ENCODE data around the gene OSBPL5.

OSBPL5 gene

DNA sequence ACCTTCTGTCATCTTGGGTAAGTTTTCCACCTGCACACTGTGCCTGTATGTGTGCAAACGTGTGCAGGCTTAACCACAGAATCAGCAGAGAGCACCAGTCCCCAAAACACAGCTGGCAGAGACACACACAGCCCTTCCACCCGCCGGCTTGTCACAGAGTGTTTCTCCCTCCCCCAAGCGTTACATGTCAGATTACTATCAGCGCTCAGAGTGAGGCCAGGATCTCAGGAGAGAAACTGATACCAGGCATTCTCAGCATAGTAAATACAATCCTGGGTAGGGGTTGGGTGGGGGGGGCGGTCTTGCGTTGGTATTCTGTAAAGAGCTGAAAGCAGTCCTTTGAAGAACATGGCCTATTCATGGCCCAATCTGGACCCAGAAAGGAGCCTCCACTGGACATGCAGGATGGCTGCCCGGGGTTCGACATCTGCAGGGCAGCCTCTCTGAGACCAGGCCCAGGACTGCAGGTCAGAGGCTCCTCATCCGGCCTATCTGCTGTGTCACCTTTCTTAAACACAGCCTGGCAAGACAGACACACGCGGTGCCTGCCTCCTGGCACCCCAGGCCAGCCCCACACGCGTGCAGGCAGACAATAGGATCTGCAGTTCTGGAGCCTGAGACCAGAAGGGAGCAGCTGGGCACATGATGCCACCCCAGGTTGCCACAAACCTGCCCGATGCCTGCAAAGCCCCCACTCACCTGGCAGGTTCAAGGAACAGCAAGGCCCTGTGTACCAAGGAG lies 1.7 kb downstream of the OSBPL5 start:
- Histone ChIP-seq H2BK12ac (ENCODE audit: low read length in 2 of 2) (peak overlapping the region in 1 of 2 experiments; percentile 43), H3K9me3 (ENCODE audit: control insufficient read depth, low read length) (no peaks in the 10 kb centered on the region), H3K4ac (ENCODE audit: low read depth in 1 of 2, low read length in 2 of 2) (peak overlapping the region in 1 of 2 experiments; percentile 41), H3K4me3 (ENCODE audit: insufficient read depth in 1 of 2, low read depth in 1 of 2, low read length in 2 of 2) (peak overlapping the region in 1 of 2 experiments; percentile 98), H2AK5ac (ENCODE audit: low read length, severe bottlenecking) (no peak overlapping the region), H2BK15ac (ENCODE audit: low read depth, poor library complexity, severe bottlenecking) (no peak overlapping the region), H2BK5ac (ENCODE audit: low read depth, low read length, poor library complexity, severe bottlenecking) (no peak overlapping the region), H2AFZ (ENCODE audit: low read depth, low read length) (no peak overlapping the region), H4K91ac (ENCODE audit: low read length) (no peak overlapping the region), H3K23ac (ENCODE audit: low read length in 2 of 2) (peak overlapping the region in 1 of 2 experiments; percentile 92), H3K4me2 (ENCODE audit: low read length, poor library complexity, severe bottlenecking) (peak overlapping the region; percentile 92), H4K8ac (ENCODE audit: low read length) (no peak overlapping the region), H3K9ac (ENCODE audit: low read length) (peak overlapping the region; percentile 88), H3K14ac (ENCODE audit: low read length in 2 of 2) (peak overlapping the region in 1 of 2 experiments; percentile 85), H3K27me3 (ENCODE audit: control insufficient read depth in 1 of 2, insufficient read depth in 1 of 2, low read length in 2 of 2) (peaks cover 4 to 17% of the 10 kb centered on the region in 2 experiments), H3K79me1 (replicated peaks; ENCODE audit: low read length, poor library complexity, severe bottlenecking) (peaks cover 34% of the 10 kb centered on the region), H3K4me1 (ENCODE audit: control insufficient read depth, insufficient read depth, low read depth, low read length) (peaks cover 49% of the 10 kb centered on the region), H2BK120ac (ENCODE audit: low read depth, low read length) (no peak overlapping the region), H3K36me3 (ENCODE audit: control insufficient read depth in 1 of 2, insufficient read depth in 2 of 2, low read depth in 1 of 2, low read length in 2 of 2) (peaks cover 0 to 3% of the 10 kb centered on the region in 2 experiments), H3K18ac (ENCODE audit: low read depth in 1 of 2, low read length in 2 of 2) (peak overlapping the region in 1 of 2 experiments; percentile 86), H3K27ac (ENCODE audit: low read length, poor library complexity, severe bottlenecking) (no peak overlapping the region)
- WGBS: 54% methylated on average over 13 of the region's 15 CpGs
- no peak for DNase-seq

DNA sequence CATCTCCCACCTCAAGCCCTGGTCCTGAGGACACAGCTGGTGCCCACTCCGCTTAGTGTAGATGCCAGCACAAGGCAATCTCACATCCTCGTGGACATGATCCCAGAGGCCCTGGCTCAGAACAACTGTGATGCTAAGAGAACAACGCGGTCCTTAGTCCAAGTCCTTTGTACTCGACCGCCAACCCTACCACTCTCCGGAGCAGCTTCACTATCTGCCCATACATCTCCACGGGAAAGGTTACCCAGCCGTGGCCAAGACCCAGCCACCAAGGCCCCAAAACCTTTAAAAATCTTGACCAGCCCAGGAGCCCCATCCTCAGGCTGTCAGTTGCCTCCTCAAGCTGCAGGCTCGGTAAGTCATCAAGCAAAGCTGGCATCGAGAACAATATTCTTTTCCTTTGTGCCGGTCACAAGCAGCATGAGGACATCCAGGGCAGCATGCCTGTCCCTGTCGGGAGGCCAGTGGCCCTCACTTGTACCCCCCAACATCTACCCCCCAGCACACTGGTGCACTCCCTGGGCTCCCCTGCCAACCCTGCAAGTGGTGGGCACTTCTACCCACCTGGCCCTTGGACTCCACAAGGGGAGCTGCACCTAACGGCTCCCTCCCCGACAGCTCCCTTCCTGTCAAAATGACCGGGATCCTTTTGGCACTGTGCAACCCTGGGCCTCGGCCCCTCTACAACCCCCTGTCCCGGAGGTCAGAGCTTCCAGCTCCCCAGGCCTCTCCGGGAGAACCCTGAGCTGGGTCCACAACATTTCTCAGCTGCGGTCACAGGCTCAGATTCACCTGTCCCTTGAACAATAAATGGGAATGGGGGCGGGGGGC lies 2.5 kb downstream of the OSBPL5 start:
- Histone ChIP-seq H3K4me3 (ENCODE audit: insufficient read depth in 1 of 2, low read depth in 1 of 2, low read length in 2 of 2) (peak overlapping the region in 1 of 2 experiments; percentile 33), H3K4ac (ENCODE audit: low read depth in 1 of 2, low read length in 2 of 2) (peak overlapping the region in 1 of 2 experiments; percentile 24), H2AK5ac (ENCODE audit: low read length, severe bottlenecking) (no peak overlapping the region), H3K4me1 (ENCODE audit: control insufficient read depth, insufficient read depth, low read depth, low read length) (peaks cover 56% of the 10 kb centered on the region), H3K4me2 (ENCODE audit: low read length, poor library complexity, severe bottlenecking) (no peak overlapping the region), H4K91ac (ENCODE audit: low read length) (peak overlapping the region; percentile 57), H3K27me3 (ENCODE audit: control insufficient read depth in 1 of 2, insufficient read depth in 1 of 2, low read length in 2 of 2) (peaks cover 4 to 11% of the 10 kb centered on the region in 2 experiments), H3K9me3 (ENCODE audit: control insufficient read depth, low read length) (no peaks in the 10 kb centered on the region), H3K9ac (ENCODE audit: low read length) (no peak overlapping the region), H4K8ac (ENCODE audit: low read length) (peak overlapping the region; percentile 13), H3K79me1 (replicated peaks; ENCODE audit: low read length, poor library complexity, severe bottlenecking) (peaks cover 42% of the 10 kb centered on the region), H2BK12ac (ENCODE audit: low read length in 2 of 2) (peak overlapping the region in 1 of 2 experiments; percentile 55), H2AFZ (ENCODE audit: low read depth, low read length) (no peak overlapping the region), H3K14ac (ENCODE audit: low read length in 2 of 2) (no peak overlapping the region), H3K27ac (ENCODE audit: low read length, poor library complexity, severe bottlenecking) (no peak overlapping the region), H3K18ac (ENCODE audit: low read depth in 1 of 2, low read length in 2 of 2) (peak overlapping the region in 1 of 2 experiments; percentile 49), H2BK120ac (ENCODE audit: low read depth, low read length) (no peak overlapping the region), H2BK15ac (ENCODE audit: low read depth, poor library complexity, severe bottlenecking) (no peak overlapping the region), H3K36me3 (ENCODE audit: control insufficient read depth in 1 of 2, insufficient read depth in 2 of 2, low read depth in 1 of 2, low read length in 2 of 2) (peaks cover 0 to 11% of the 10 kb centered on the region in 2 experiments), H2BK5ac (ENCODE audit: low read depth, low read length, poor library complexity, severe bottlenecking) (no peak overlapping the region), H3K23ac (ENCODE audit: low read length in 2 of 2) (no peak overlapping the region)
- DNase-seq: no peak
- 94% methylated on average over 21 of the region's 21 CpGs for WGBS

DNA sequence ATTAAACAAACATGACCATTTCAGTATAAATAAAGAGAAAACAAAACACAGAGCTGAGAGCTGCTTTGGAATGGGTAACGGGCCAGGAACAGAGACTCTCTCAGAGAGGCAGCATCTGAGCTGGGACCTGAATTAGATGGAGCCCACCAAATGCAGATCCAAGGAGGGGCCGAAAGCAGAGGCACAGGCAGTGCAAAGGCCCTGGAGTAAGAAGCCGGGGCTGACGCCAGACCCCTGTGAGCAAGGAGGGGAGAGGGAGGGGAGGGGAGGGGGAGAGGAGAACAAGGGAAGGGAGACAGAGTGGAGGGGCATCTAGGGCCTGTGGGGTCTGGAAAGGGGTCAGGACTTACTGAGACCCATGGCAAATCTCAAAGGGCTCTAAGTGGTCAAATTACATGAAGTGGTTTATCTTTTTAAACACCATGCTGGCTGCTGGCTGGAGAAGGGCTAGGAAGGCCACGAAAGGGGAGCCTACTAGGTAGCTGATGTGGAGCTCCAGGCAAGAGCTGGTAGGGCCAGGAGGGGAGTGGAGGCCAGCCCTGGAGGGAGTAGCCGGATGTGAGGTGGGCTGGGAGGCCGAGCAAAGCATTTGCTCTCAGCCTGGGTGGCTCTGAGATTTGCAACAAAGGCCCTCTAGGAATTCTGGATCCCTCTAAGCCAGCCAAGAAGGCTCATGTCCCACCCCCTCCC lies 3.2 kb downstream of the OSBPL5 start:
- WGBS: 93% methylated on average over 6 of the region's 7 CpGs
- H3K36me3 ChIP-seq (ENCODE audit: control insufficient read depth in 1 of 2, insufficient read depth in 2 of 2, low read depth in 1 of 2, low read length in 2 of 2): peaks cover 0 to 18% of the 10 kb centered on the region in 2 experiments

More for the DNA sequence above, 3.2 kb downstream of the OSBPL5 start:
- no peak overlapping the region for H4K91ac ChIP-seq (ENCODE audit: low read length)
- H2BK15ac ChIP-seq (ENCODE audit: low read depth, poor library complexity, severe bottlenecking): no peak overlapping the region
- H3K27me3 ChIP-seq (ENCODE audit: control insufficient read depth in 1 of 2, insufficient read depth in 1 of 2, low read length in 2 of 2): peaks cover 4 to 5% of the 10 kb centered on the region in 2 experiments
- no peak overlapping the region for H3K4me2 ChIP-seq (ENCODE audit: low read length, poor library complexity, severe bottlenecking)
- H3K27ac ChIP-seq (ENCODE audit: low read length, poor library complexity, severe bottlenecking): no peak overlapping the region
- H2AK5ac ChIP-seq (ENCODE audit: low read length, severe bottlenecking): no peak overlapping the region
- no peak overlapping the region for H2AFZ ChIP-seq (ENCODE audit: low read depth, low read length)
- peaks cover 50% of the 10 kb centered on the region for H3K79me1 ChIP-seq (replicated peaks; ENCODE audit: low read length, poor library complexity, severe bottlenecking)
- H2BK5ac ChIP-seq (ENCODE audit: low read depth, low read length, poor library complexity, severe bottlenecking): no peak overlapping the region
- no peak overlapping the region for H2BK120ac ChIP-seq (ENCODE audit: low read depth, low read length)
- no peak overlapping the region for H3K14ac ChIP-seq (ENCODE audit: low read length in 2 of 2)
- H3K4me3 ChIP-seq (ENCODE audit: insufficient read depth in 1 of 2, low read depth in 1 of 2, low read length in 2 of 2): peak overlapping the region in 1 of 2 experiments; percentile 82
- peak overlapping the region in 1 of 2 experiments; percentile 10 for H2BK12ac ChIP-seq (ENCODE audit: low read length in 2 of 2)
- DNase-seq: no peak
- H3K4ac ChIP-seq (ENCODE audit: low read depth in 1 of 2, low read length in 2 of 2): no peak overlapping the region
- H3K9me3 ChIP-seq (ENCODE audit: control insufficient read depth, low read length): no peaks in the 10 kb centered on the region
- H3K23ac ChIP-seq (ENCODE audit: low read length in 2 of 2): no peak overlapping the region
- peak overlapping the region; percentile 13 for H4K8ac ChIP-seq (ENCODE audit: low read length)
- peaks cover 64% of the 10 kb centered on the region for H3K4me1 ChIP-seq (ENCODE audit: control insufficient read depth, insufficient read depth, low read depth, low read length)
- H3K9ac ChIP-seq (ENCODE audit: low read length): no peak overlapping the region
- H3K18ac ChIP-seq (ENCODE audit: low read depth in 1 of 2, low read length in 2 of 2): peak overlapping the region in 1 of 2 experiments; percentile 49

Measured in mesenchymal stem cell (in vitro differentiated cells and primary cell).